Left cardiac atrium (tissue), 4 donors: ENCODE measurements around the gene HIF1A. TPM values are rescaled to one million over a fixed set of nuclear protein-coding genes. Genes with fewer than 3 reads are reported as not detected.
A peak's percentile ranks its signal among the peaks of the same experiment; 100 is the strongest.
"Not testable (repeated sequence)": the region's sequence is repeated elsewhere in the genome, so short reads cannot be mapped to it uniquely, and the experiment has no call there.

ENCODE experiments used
- ATAC-seq, 2 donors: fragments of 200-7000 bp; cut with Tn5 transposase; one replicate each; pipeline ENCODE4 v1.9.1; 2020; ENCODE audit warnings: mild to moderate bottlenecking in 2 of 2, moderate library complexity in 2 of 2
- DNase-seq: peaks from one replicate; pipeline ENCODE4 v3.0.0-alpha.2; 2020
- intact Hi-C, 2 donors: fragments of 100-400 bp; cut with DNase I; formaldehyde crosslinking; loops; one replicate each; pipeline versions ENCODE4 v1.14.1 to v1.15.1; 2022 to 2023
- total RNA-seq, 2 donors: library from RNA; stranded (reverse); fragmentation: NEBNext Ultra II Directional; extraction: Animal tissue kit (Norgen Biotek cat#: 25700); gene quantifications; one replicate each; pipeline ENCODE4 v1.2.1, GENCODE V29; 2021
- donor health status: DM: no; HTN: yes; CAD: no.
- donor health status: DM: no; HTN: yes; CAD: no; lungs with severe emphysema.
- donor health status: DM: yes; HTN: yes; CAD: no.
- donor health status: Dilated cardiomyopathy.

The HIF1A gene
- total RNA-seq, 2 donors from 2014 or later: 50.9 to 109 TPM

DNA sequence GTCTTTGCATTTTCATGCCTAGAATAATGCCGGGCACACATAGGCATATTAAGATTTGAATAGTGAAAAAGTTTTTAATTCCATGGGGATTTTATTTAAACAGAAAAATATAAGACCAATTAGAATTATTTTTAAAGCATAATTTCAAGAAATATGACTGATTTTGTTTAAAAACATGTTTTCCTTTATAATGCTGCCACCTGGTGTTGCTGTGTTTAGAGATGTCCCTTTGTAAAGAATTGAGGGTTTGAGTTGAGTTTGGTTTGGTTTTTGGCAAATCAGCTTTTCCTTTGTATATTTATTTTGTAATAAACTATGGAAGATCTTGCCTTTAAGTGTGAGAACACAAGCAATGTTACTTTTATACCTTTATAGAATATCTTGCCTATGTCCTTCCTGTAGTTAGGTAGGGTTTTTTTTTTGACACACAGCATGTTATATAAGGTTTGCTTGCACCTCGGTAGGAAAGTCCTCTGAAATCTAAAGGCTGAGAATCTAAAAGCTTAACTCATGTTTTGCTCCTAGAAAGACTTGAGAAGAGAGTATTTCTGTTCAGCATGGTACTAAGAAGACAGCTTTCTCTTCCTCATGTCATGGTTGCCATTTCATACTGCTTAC lies 35.6 kb downstream of the HIF1A start:
- intact Hi-C loops: loop anchor here in 1 of 2 donors (2.0 kb wide), 1 partner anchor 268 kb away; no protein-coding TSS in a partner anchor
- DNase-seq (no peak), ATAC-seq (no peak)

DNA sequence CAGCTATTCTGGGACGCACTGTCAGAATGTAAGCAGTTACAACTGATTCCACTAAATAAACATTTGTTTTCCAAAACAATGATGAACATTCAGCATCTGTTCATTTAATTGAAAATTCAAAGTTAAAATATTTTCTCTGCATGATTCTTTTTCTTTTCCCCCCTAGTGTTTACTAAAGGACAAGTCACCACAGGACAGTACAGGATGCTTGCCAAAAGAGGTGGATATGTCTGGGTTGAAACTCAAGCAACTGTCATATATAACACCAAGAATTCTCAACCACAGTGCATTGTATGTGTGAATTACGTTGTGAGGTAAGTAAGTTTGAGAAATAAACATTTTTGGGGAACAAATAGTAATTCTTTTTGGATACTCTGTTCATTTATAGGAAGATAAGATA lies 38.7 kb downstream of the HIF1A start:
- intact Hi-C loops: no loop called here
- no peak for DNase-seq
- no peak for ATAC-seq

GRCh38 chr14:61736751-61737150 lies 41.4 kb downstream of the HIF1A start:
- intact Hi-C loops: no loop called here
- DNase-seq (no peak), ATAC-seq (no peak)

DNA sequence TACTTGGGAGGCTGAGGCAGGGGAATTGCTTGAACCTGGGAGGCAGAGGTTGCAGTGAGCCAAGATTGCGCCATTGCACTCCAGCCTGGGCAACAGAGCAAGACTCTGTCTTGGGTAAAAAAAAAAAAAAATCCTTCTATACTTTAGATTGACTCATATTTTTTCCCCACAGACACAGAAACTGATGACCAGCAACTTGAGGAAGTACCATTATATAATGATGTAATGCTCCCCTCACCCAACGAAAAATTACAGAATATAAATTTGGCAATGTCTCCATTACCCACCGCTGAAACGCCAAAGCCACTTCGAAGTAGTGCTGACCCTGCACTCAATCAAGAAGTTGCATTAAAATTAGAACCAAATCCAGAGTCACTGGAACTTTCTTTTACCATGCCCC lies 42.6 kb downstream of the HIF1A start:
- intact Hi-C loops: no loop called here
- ATAC-seq (no peak), DNase-seq (no peak)

- intact Hi-C loops: no loop called here
- DNase-seq (no peak), ATAC-seq (peak in 1 of 2 donors; percentile 34)
These were observed 43.8 kb downstream of the HIF1A start for GRCh38 chr14:61739133-61739532.

DNA sequence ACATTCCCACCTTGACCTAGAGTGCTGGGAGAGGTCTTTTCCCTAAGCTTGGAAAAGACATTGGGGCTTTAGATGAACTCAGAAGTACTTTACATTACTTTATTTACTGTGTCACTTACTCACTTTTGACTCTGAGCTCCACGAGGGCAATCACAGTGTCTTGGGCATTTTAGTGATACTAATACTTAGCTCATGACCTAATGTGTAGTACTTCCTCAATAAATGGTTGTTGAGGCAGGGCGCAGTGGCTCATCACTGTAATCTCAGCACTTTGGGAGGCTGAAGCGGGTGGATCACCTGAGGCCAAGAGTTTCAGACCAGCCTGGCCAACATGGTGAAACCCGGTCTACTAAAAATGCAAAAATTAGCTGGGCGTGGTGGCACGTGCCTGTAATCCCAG lies 47.1 kb downstream of the HIF1A start:
- ATAC-seq (no peak), DNase-seq (no peak)
- intact Hi-C loops: no loop called here

- DNase-seq (no peak), ATAC-seq (no peak)
- intact Hi-C loops: no loop called here
These were observed 48.9 kb downstream of the HIF1A start for GRCh38 chr14:61744238-61744637.

GRCh38 chr14:61746346-61746745 lies 51.0 kb downstream of the HIF1A start:
- ATAC-seq, DNase-seq, intact Hi-C loops: not testable (repeated sequence)

DNA sequence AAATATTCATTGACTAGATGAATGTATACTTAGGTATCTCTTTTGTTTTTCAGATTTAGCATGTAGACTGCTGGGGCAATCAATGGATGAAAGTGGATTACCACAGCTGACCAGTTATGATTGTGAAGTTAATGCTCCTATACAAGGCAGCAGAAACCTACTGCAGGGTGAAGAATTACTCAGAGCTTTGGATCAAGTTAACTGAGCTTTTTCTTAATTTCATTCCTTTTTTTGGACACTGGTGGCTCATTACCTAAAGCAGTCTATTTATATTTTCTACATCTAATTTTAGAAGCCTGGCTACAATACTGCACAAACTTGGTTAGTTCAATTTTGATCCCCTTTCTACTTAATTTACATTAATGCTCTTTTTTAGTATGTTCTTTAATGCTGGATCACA lies 51.6 kb downstream of the HIF1A start:
- DNase-seq (no peak), ATAC-seq (no peak)
- intact Hi-C loops: no loop called here

DNA sequence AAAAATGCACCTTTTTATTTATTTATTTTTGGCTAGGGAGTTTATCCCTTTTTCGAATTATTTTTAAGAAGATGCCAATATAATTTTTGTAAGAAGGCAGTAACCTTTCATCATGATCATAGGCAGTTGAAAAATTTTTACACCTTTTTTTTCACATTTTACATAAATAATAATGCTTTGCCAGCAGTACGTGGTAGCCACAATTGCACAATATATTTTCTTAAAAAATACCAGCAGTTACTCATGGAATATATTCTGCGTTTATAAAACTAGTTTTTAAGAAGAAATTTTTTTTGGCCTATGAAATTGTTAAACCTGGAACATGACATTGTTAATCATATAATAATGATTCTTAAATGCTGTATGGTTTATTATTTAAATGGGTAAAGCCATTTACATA lies 52.0 kb downstream of the HIF1A start:
- no peak for DNase-seq
- intact Hi-C loops: no loop called here

GRCh38 chr14:61749264-61749663 lies 54.0 kb downstream of the HIF1A start:
- DNase-seq (no peak), ATAC-seq (no peak)
- intact Hi-C loops: no loop called here

More for the DNA sequence above, 52.0 kb downstream of the HIF1A start:
- ATAC-seq: no peak

DNA sequence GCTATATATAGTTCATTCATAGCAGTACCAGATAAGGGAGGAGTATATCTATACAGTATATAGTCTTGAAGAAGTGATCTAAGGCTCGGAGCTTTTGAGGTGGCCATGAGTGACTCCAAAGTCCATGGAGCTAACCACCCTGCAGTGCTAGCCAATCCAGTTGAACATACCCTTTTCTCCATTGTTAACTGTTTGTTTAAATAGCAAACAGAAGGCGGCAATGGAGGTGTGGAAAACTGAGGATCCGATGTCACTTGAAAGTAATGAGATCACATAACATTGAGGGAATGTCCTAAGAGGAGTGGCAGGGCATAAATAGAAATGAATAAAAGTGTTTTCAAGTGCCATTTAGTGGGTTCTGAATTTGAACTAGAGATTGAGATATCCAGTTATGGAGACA lies 54.6 kb downstream of the HIF1A start:
- no peak for DNase-seq
- intact Hi-C loops: no loop called here
- peak; percentile 10 to 20 for ATAC-seq

DNA sequence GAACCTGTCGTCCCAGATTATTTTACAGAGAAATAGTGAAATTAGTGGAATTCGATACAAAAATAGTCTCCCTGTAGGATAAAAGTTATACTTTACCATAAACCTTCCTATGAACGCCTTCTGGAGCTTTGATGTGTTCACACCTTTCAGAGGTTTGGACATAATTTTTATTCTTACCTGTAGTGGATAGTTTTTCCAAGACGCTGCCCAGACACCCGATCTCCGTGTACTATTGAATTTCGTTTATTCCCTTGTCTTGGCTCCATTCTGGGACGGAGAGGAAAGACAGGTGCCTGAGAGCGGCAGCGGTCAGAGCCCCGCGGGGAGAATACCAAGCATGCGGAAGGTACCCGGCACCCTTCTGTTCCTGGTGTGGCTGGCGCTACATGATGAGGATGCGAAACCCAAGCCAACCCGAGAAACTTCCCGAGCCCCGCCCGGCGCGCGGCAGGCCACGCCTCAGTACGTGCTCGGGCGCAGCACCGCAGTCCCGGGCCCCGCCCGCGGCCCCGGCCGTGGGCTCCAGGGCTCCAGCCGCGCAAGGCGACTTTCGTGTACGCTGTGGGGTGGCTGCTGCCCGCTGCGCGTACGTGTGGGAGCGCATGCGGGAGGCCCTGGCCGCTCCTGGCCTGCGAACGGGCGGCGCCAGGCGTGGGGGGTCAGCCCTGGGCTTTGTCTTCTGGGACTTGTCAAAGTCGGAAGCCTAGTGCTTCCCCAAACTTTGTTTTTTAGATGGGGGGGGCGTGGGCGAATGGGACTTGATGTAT lies 55.6 kb downstream of the HIF1A start:
- ATAC-seq (peak; percentile 96 to 97), DNase-seq (peak; percentile 91)
- intact Hi-C loops: no loop called here

GRCh38 chr14:61751475-61751989 lies 56.2 kb downstream of the HIF1A start:
- intact Hi-C loops: no loop called here
- ATAC-seq (no peak), DNase-seq (no peak)

DNA sequence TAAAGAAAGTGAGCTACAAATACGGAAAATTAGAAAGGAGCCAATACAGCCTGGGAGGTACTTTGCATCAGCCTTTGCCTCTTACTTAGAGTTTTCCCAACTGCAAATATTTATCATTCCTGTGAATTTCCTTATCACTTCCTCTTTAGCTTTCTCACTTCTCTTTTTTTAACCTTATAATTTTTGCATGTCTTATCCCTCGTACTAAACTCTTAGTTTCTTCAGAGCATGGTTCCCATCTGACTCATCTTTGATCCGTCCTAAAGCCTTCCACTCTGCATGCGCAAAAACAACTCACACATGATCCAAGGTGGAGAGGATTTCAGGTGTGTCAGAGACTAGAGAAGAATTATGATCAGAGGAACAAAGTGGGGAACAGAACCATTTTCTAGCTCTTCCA lies 57.3 kb downstream of the HIF1A start:
- intact Hi-C loops: no loop called here
- no peak for DNase-seq
- peak in 1 of 2 donors; percentile 11 for ATAC-seq

DNA sequence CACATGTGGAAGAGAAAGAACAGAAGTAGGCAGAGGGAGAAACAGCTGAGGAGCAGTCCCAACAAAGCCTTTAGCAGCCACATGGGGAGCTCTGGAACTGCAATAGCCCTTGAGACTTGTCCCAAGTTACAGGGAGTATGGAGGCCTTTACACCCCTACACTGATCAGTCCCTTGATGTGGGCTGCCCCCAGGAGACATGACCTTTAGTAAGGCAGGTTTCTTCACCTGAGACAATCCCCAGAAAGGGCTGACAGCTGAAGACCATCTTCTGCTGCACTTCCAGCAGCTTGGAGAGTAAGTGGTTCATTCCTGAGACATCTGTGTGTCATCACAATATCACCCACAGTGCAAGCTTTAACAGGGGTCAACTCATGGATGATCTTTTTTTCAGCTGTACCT lies 58.3 kb downstream of the HIF1A start:
- intact Hi-C loops: no loop called here
- ATAC-seq: no peak
- DNase-seq: no peak

- intact Hi-C loops: no loop called here
- ATAC-seq (no peak), DNase-seq (no peak)
These were observed 59.5 kb downstream of the HIF1A start for GRCh38 chr14:61754627-61755381.

DNA sequence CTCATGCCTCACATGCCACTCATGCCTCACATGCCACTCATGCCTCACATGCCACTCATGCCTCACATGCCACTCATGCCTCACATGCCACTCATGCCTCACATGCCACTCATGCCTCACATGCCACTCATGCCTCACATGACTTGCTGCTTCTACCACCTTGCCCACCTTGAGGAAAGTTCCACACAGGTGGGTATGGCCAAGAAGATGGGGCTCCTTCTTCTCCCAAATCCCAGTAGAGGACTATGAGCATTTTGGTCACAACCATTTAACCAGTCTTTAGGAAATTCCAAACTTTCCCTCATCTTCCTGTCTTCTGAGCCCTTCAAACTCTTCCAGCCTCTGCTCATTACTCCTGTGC lies 60.0 kb downstream of the HIF1A start:
- ATAC-seq, DNase-seq, intact Hi-C loops: not testable (repeated sequence)

- ATAC-seq (no peak), DNase-seq (no peak)
- intact Hi-C loops: no loop called here
These were observed 60.8 kb downstream of the HIF1A start for GRCh38 chr14:61756135-61756534.

GRCh38 chr14:61759878-61760277 lies 64.6 kb downstream of the HIF1A start:
- DNase-seq: no peak
- intact Hi-C loops: no loop called here
- no peak for ATAC-seq
